Measurements from ENCODE around the gene CD6. TPM values are rescaled to one million over a fixed set of nuclear protein-coding genes. Genes with fewer than 3 reads are reported as not detected.
A peak's percentile ranks its signal among the peaks of the same experiment; 100 is the strongest.

Gene CD6
- total and polyA plus RNA-seq, 2 experiments from 2014 or later: 4.2 TPM; not detected in 1

- Histone ChIP-seq H3K4me3 (no peak overlapping the region), H3K27me3 (peaks cover 50% of the 10 kb centered on the region), H3K27ac (no peak overlapping the region), H3K4me1 (ENCODE audit: low read depth) (no peaks in the 10 kb centered on the region), H3K36me3 (no peaks in the 10 kb centered on the region), H3K9me3 (ENCODE audit: low read depth) (no peaks in the 10 kb centered on the region)
- no peak for DNase-seq (ENCODE audit: low read depth in 1 of 2, low spot score in 1 of 2)
- no peak for TF ChIP-seq CTCF (IDR thresholded peaks at IDR 0.05; ENCODE audit: low read depth, low read length)
These were observed 21.5 kb upstream of the CD6 start for GRCh38 chr11:60950024-60950423.

- no peak overlapping the region for H3K4me3 ChIP-seq
- peak in 1 of 2 donors; percentile 35 for DNase-seq (ENCODE audit: low read depth in 1 of 2, low spot score in 1 of 2)
- no peak for TF ChIP-seq CTCF (IDR thresholded peaks at IDR 0.05; ENCODE audit: low read depth, low read length)
- H3K4me1 ChIP-seq (ENCODE audit: low read depth): no peaks in the 10 kb centered on the region
- no peaks in the 10 kb centered on the region for H3K36me3 ChIP-seq
- no peak overlapping the region for H3K27ac ChIP-seq
- peaks cover 50% of the 10 kb centered on the region for H3K27me3 ChIP-seq
- no peaks in the 10 kb centered on the region for H3K9me3 ChIP-seq (ENCODE audit: low read depth)
These were observed 20.4 kb upstream of the CD6 start for GRCh38 chr11:60950933-60951605.

DNA sequence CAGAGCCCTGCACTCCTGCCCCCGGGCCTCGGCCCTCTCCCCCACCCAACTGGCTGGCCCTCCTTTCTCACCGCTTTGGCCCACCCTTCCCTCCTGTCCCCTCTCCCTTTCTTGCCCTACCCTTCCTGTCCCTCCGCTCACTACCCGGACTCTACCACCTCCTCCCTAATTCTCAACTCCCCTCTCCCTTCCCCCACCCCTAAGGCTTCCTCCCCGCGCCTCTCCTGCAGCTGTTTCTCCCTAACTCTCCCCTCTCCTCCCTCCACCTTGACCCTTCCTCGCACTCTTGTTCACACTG is 19.9 kb upstream of the CD6 start:
- peaks cover 50% of the 10 kb centered on the region for H3K27me3 ChIP-seq
- no peak for TF ChIP-seq CTCF (IDR thresholded peaks at IDR 0.05; ENCODE audit: low read depth, low read length)
- H3K27ac ChIP-seq: no peak overlapping the region
- no peak overlapping the region for H3K4me3 ChIP-seq
- peak in 1 of 2 donors; percentile 19 for DNase-seq (ENCODE audit: low read depth in 1 of 2, low spot score in 1 of 2)
- no peaks in the 10 kb centered on the region for H3K4me1 ChIP-seq (ENCODE audit: low read depth)
- no peaks in the 10 kb centered on the region for H3K36me3 ChIP-seq
- H3K9me3 ChIP-seq (ENCODE audit: low read depth): no peaks in the 10 kb centered on the region

DNA sequence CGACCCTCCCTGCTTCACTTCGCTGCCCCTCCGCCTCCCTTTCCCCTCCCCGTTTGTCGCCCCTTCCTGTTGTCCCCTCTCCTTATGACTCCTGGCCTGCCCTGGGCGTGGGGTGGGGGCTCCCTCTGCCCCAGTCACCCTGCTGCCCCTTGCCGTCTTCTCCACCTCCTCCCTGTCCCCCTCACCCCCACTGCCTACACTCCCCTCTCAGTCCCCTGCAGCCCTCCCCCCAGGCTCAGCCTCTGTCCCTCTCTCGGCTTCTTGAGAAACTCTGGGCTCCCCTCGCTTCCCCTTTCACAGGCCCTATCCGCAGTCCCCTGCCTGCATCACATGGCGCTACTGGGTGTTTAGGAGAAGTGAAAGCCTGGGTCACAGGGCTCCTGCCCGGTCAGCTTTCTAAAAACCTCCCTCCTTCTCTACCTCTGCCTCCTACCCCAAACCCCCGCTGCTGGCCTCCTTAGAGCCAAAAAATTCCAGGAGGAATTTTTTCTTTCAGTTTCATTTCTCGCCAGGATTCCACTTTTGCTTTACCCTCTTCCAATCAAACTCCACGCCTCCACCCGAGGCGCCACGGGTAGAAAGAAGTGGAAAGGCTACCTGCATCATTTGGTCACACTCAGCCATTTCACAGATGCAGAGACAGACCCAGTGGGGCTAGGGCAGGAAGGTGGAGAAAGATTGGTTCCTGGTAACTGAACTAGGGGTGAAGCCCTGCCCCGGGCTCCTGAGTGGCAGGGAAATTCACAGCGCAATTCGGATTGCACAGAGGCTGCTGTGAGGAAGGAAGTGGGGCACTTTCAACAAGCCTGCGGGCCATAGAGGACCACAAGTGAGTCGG is 19.4 kb upstream of the CD6 start, which contains the start of gene SLC15A3:
Gene SLC15A3, minus strand, starts transcription at position 273 of the 838 bp plus-strand sequence. CDS start 625 bp downstream, outside the sequence.
- peaks cover 50% of the 10 kb centered on the region for H3K27me3 ChIP-seq
- no peak within 1 kb of the TSS for H3K4me3 ChIP-seq
- DNase-seq (ENCODE audit: low read depth in 1 of 2, low spot score in 1 of 2): peak in 1 of 2 donors; percentile 49
- no peak within 1 kb of the TSS for H3K27ac ChIP-seq
- no peaks in the 10 kb centered on the region for H3K36me3 ChIP-seq
- no peaks in the 10 kb centered on the region for H3K4me1 ChIP-seq (ENCODE audit: low read depth)
- no peaks in the 10 kb centered on the region for H3K9me3 ChIP-seq (ENCODE audit: low read depth)
- no peak for TF ChIP-seq CTCF (IDR thresholded peaks at IDR 0.05; ENCODE audit: low read depth, low read length)

- Histone ChIP-seq H3K27me3 (peaks cover 50% of the 10 kb centered on the region), H3K4me3 (no peak overlapping the region), H3K27ac (no peak overlapping the region), H3K4me1 (ENCODE audit: low read depth) (no peaks in the 10 kb centered on the region), H3K36me3 (no peaks in the 10 kb centered on the region), H3K9me3 (ENCODE audit: low read depth) (no peaks in the 10 kb centered on the region)
- DNase-seq (ENCODE audit: low read depth in 1 of 2, low spot score in 1 of 2): no peak
- no peak for TF ChIP-seq CTCF (IDR thresholded peaks at IDR 0.05; ENCODE audit: low read depth, low read length)
These were observed 18.7 kb upstream of the CD6 start for GRCh38 chr11:60952742-60953170.
